Adrenal gland (tissue), 5 donors: ENCODE data around the gene EYS.

ENCODE experiments used
- POLR2A ChIP-seq, 2 donors: fragments of 450-650 bp; IDR thresholded peaks; one replicate each; pipeline ENCODE4 v1.6.1; 2017; ENCODE audit warnings: antibody characterized with exemption in 2 of 2, mild to moderate bottlenecking in 2 of 2, moderate library complexity in 1 of 2
- TF ChIP-seq, protein P1 (sequence below), 6 experiments: fragments of 450-650 bp in 4 of 6; fragments of 200-600 bp in 2 of 6; sonication (generic) in 1 of 6; IDR thresholded peaks; 1 replicate in 5 of 6; 2 replicates in 1 of 6; pipeline versions ENCODE4 v1.5.1 to v1.8.0; 2016 to 2021; ENCODE audit warnings: antibody characterized with exemption in 6 of 6, mild to moderate bottlenecking in 2 of 6, moderate library complexity in 1 of 6
- donor health status: DM: no; HTN: no; CAD: no.

DNA sequence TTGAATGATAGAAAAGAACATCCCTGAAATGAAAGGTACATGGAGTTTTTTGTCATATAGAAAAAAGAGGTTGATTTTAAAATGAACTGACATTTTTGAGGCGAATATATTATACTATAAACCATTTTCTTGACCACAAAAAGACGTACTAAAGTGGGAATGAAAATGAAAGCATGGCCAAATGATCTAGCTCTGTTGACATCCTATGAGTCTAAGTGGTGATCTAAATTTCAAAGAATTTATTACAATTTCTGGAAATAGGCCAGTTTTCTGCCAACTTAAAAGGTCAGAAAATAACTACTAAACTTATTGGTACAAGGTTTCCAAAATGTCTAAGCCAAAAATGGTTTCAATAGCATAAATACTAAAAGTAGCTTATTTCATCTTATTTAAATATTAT lies 536.8 kb downstream of the EYS start:
- TF ChIP-seq, protein P1, sequence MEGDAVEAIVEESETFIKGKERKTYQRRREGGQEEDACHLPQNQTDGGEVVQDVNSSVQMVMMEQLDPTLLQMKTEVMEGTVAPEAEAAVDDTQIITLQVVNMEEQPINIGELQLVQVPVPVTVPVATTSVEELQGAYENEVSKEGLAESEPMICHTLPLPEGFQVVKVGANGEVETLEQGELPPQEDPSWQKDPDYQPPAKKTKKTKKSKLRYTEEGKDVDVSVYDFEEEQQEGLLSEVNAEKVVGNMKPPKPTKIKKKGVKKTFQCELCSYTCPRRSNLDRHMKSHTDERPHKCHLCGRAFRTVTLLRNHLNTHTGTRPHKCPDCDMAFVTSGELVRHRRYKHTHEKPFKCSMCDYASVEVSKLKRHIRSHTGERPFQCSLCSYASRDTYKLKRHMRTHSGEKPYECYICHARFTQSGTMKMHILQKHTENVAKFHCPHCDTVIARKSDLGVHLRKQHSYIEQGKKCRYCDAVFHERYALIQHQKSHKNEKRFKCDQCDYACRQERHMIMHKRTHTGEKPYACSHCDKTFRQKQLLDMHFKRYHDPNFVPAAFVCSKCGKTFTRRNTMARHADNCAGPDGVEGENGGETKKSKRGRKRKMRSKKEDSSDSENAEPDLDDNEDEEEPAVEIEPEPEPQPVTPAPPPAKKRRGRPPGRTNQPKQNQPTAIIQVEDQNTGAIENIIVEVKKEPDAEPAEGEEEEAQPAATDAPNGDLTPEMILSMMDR (IDR thresholded peaks at IDR 0.05), result no peak
- TF ChIP-seq POLR2A (IDR thresholded peaks at IDR 0.05), result no peak
